ENCODE results near the gene P4HA3. TPM values are rescaled to one million over a fixed set of nuclear protein-coding genes. Genes with fewer than 3 reads are reported as not detected.

P4HA3 gene
- total and polyA plus RNA-seq, 9 of the 15 experiments (the other 6 are each of a cell fraction or from before 2014, with no cell fraction given): 0.01 to 0.03 TPM; not detected in 7

DNA sequence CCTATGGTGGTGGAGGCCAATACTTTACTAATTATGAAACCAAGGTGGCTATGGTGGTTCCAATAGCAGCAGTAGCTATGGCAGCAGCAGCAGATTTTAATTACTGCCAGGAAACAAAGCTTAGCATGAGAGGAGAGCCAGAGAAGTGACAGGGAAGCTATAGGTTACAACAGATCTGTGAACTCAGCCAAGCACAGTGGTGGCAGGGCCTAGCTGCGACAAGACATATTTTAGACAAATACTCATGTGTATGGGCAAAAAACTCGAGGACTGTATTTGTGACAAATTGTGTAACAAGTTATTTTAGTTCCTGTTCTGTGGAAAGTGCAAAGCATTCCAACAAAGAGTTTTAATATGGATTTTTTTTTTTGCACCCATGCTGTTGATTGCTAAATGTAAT lies 44.2 kb upstream of the P4HA3 start (continued):
- TF ChIP-seq, protein P1, sequence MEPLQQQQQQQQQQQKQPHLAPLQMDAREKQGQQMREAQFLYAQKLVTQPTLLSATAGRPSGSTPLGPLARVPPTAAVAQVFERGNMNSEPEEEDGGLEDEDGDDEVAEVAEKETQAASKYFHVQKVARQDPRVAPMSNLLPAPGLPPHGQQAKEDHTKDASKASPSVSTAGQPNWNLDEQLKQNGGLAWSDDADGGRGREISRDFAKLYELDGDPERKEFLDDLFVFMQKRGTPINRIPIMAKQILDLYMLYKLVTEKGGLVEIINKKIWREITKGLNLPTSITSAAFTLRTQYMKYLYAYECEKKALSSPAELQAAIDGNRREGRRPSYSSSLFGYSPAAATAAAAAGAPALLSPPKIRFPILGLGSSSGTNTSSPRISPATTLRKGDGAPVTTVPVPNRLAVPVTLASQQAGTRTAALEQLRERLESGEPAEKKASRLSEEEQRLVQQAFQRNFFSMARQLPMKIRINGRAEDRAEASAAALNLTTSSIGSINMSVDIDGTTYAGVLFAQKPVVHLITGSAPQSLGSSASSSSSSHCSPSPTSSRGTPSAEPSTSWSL (CRISPR knock-in tag; IDR thresholded peaks at IDR 0.05; ENCODE audit: borderline replicate concordance): no peak
- TF ChIP-seq SMC3 (conservative IDR thresholded peaks at IDR 0.05; ENCODE audit: insufficient read depth, low read depth, low read length) (no peak), BRF1 (IDR thresholded peaks at IDR 0.05; ENCODE audit: borderline replicate concordance, extremely low read depth, insufficient read length) (no peak)

DNA sequence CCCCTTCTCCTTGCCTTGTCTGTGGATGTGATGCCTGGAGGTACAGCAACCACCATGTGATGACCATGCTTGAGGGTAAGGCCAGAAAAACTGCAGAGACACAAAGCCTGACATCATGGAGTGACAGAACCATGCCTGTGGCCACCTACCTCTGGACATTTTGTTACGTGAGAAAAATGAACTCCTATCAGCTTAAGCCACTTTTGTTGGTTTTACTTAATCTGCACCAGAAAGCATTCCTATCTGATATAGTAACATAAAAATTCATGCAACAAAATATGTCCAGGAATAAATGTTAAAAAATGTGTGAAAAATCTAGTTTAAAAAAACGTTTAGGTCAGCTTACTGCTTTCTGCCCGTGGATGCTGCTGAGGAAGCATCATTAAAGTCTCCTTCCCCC lies 42.6 kb upstream of the P4HA3 start:
- H3K9me1 ChIP-seq (ENCODE audit: control insufficient read depth, insufficient read depth, low read length): no peaks in the 10 kb centered on the region
- H3K27ac ChIP-seq (ENCODE audit: extremely low read depth, low read depth, low read length): no peak overlapping the region
- no peak overlapping the region for H2AFZ ChIP-seq (ENCODE audit: low read depth, low read length)
- no peak overlapping the region for H3K4me2 ChIP-seq (ENCODE audit: insufficient read depth, low read length)
- H3K36me3 ChIP-seq (ENCODE audit: control insufficient read depth, insufficient read depth, low read length): no peaks in the 10 kb centered on the region
- in situ Hi-C loops (cut with MboI) (no loop called here), intact Hi-C loops (cut with micrococcal nuclease) (no loop called here)
- H4K20me1 ChIP-seq (replicated peaks; ENCODE audit: control insufficient read depth, insufficient read depth, low read length): no peaks in the 10 kb centered on the region
- ChIA-PET POLR2A (interaction anchor here (0.6 kb wide), 1 partner anchor 145 kb away, joined by 3 read pairs; no protein-coding TSS in a partner anchor), CTCF (ENCODE audit: low intra/inter-chr PET ratio) (no interaction called here)
- H3K9me3 ChIP-seq (replicated peaks; ENCODE audit: control insufficient read depth, insufficient read depth, low read depth, low read length): no peaks in the 10 kb centered on the region; the same call in 1 of the 2 replicates
- peak; percentile 46 for FAIRE-seq
- DNase-seq (ENCODE audit: extremely low read depth in 1 of 4, low spot score in 3 of 4): no peak
- WGBS (ENCODE audit: insufficient coverage, low coverage, missing lambda C conversion rate): 13% methylated on average over 3 of the region's 3 CpGs
- no peak overlapping the region for H3K4me3 ChIP-seq
- ATAC-seq: no peak
- peaks cover 0 to 4% of the 10 kb centered on the region in 2 experiments; a peak in 3 of 5 replicates for H3K4me1 ChIP-seq (replicated peaks in 1 of 2; ENCODE audit: control insufficient read depth in 2 of 2, insufficient read depth in 2 of 2, low read length in 2 of 2)
- no peak overlapping the region for H3K9ac ChIP-seq (ENCODE audit: insufficient read depth in 1 of 2, low read depth in 2 of 2, low read length in 2 of 2)
- H3K79me2 ChIP-seq (ENCODE audit: control insufficient read depth, insufficient read depth, low read length): no peaks in the 10 kb centered on the region
- BruUV-seq (replicated peaks): no TSS peak
- no peaks in the 10 kb centered on the region for H3K27me3 ChIP-seq (ENCODE audit: control insufficient read depth in 2 of 2, insufficient read depth in 2 of 2, low read length in 2 of 2)
- no peak for TF ChIP-seq POLR2AphosphoS2 (IDR thresholded peaks at IDR 0.05; ENCODE audit: low read length)
- TF ChIP-seq, protein P2, sequence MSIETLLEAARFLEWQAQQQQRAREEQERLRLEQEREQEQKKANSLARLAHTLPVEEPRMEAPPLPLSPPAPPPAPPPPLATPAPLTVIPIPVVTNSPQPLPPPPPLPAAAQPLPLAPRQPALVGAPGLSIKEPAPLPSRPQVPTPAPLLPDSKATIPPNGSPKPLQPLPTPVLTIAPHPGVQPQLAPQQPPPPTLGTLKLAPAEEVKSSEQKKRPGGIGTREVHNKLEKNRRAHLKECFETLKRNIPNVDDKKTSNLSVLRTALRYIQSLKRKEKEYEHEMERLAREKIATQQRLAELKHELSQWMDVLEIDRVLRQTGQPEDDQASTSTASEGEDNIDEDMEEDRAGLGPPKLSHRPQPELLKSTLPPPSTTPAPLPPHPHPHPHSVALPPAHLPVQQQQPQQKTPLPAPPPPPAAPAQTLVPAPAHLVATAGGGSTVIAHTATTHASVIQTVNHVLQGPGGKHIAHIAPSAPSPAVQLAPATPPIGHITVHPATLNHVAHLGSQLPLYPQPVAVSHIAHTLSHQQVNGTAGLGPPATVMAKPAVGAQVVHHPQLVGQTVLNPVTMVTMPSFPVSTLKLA (conservative IDR thresholded peaks at IDR 0.05): no peak
- TF ChIP-seq, protein P3, sequence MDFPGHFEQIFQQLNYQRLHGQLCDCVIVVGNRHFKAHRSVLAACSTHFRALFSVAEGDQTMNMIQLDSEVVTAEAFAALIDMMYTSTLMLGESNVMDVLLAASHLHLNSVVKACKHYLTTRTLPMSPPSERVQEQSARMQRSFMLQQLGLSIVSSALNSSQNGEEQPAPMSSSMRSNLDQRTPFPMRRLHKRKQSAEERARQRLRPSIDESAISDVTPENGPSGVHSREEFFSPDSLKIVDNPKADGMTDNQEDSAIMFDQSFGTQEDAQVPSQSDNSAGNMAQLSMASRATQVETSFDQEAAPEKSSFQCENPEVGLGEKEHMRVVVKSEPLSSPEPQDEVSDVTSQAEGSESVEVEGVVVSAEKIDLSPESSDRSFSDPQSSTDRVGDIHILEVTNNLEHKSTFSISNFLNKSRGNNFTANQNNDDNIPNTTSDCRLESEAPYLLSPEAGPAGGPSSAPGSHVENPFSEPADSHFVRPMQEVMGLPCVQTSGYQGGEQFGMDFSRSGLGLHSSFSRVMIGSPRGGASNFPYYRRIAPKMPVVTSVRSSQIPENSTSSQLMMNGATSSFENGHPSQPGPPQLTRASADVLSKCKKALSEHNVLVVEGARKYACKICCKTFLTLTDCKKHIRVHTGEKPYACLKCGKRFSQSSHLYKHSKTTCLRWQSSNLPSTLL (IDR thresholded peaks at IDR 0.05): no peak
- TF ChIP-seq ZNF696 (CRISPR knock-in tag; conservative IDR thresholded peaks at IDR 0.05): no peak
- TF ChIP-seq, protein P4, sequence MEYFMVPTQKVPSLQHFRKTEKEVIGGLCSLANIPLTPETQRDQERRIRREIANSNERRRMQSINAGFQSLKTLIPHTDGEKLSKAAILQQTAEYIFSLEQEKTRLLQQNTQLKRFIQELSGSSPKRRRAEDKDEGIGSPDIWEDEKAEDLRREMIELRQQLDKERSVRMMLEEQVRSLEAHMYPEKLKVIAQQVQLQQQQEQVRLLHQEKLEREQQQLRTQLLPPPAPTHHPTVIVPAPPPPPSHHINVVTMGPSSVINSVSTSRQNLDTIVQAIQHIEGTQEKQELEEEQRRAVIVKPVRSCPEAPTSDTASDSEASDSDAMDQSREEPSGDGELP (CRISPR knock-in tag; IDR thresholded peaks at IDR 0.05; ENCODE audit: borderline replicate concordance): no peak
- no peak for TF ChIP-seq MXI1 (IDR thresholded peaks at IDR 0.05; ENCODE audit: low read depth, low read length)
- no peak for TF ChIP-seq ZSCAN29 (IDR thresholded peaks at IDR 0.05)
- TF ChIP-seq NONO (IDR thresholded peaks at IDR 0.05; ENCODE audit: low read depth in 2 of 2, low read length in 1 of 2): no peak
- TF ChIP-seq FOXJ2 (tag; IDR thresholded peaks at IDR 0.05): no peak
- TF ChIP-seq ZBTB17 (CRISPR knock-in tag; IDR thresholded peaks at IDR 0.05): no peak
- TF ChIP-seq POLR3G (IDR thresholded peaks at IDR 0.05; ENCODE audit: extremely low read depth, insufficient read length, insufficient replicate concordance): no peak
- no peak for TF ChIP-seq U2AF2 (optimal IDR thresholded peaks at IDR 0.05; ENCODE audit: low read depth, low read length)
